HG03064 (cell line): ENCODE results near the gene BBX.

Experiments used
- ATAC-seq: cut with Tn5 transposase; IDR thresholded peaks from one replicate; pipeline ENCODE4 v1.9.1; 2021; ENCODE audit warnings: low read depth; ENCODE audit not compliant: unreplicated experiment

Gene BBX

GRCh38 chr3:107729686-107730085, 206.9 kb downstream of the BBX start:
- ATAC-seq: no peak

GRCh38 chr3:107734317-107734716, 211.6 kb downstream of the BBX start:
- no peak for ATAC-seq

GRCh38 chr3:107737914-107738313, 215.2 kb downstream of the BBX start:
- no peak for ATAC-seq

GRCh38 chr3:107738486-107739183, 215.9 kb downstream of the BBX start:
- no peak for ATAC-seq

GRCh38 chr3:107739227-107739626, 216.5 kb downstream of the BBX start:
- no peak for ATAC-seq

GRCh38 chr3:107740992-107741896, 218.5 kb downstream of the BBX start:
- ATAC-seq: no peak

- no peak for ATAC-seq
Observed at GRCh38 chr3:107745354-107745753, 222.6 kb downstream of the BBX start.

- ATAC-seq: no peak
Observed at GRCh38 chr3:107752202-107752990, 229.6 kb downstream of the BBX start.

GRCh38 chr3:107753494-107753893, 230.7 kb downstream of the BBX start:
- no peak for ATAC-seq

- no peak for ATAC-seq
Observed at GRCh38 chr3:107753976-107754375, 231.2 kb downstream of the BBX start.

GRCh38 chr3:107756649-107757048, 233.9 kb downstream of the BBX start:
- ATAC-seq: no peak

- no peak for ATAC-seq
Observed at GRCh38 chr3:107757140-107757539, 234.4 kb downstream of the BBX start.

GRCh38 chr3:107760144-107760543, 237.4 kb downstream of the BBX start:
- no peak for ATAC-seq

- no peak for ATAC-seq
Observed at GRCh38 chr3:107761391-107761790, 238.6 kb downstream of the BBX start.

- ATAC-seq: no peak
Observed at GRCh38 chr3:107765524-107765923, 242.8 kb downstream of the BBX start.

GRCh38 chr3:107767897-107768605, 245.3 kb downstream of the BBX start:
- no peak for ATAC-seq

- no peak for ATAC-seq
Observed at GRCh38 chr3:107769882-107770281, 247.1 kb downstream of the BBX start.

GRCh38 chr3:107772016-107772415, 249.3 kb downstream of the BBX start:
- ATAC-seq: no peak

- ATAC-seq: no peak
Observed at GRCh38 chr3:107775974-107776373, 253.2 kb downstream of the BBX start.

GRCh38 chr3:107781253-107781652, 258.5 kb downstream of the BBX start:
- ATAC-seq: no peak
